Activated CD4-positive, alpha-beta T cell treated with anti-CD3 and anti-CD28 coated beads for 24 hours (primary cell): ENCODE data around the gene FXYD7.
A peak's percentile ranks its signal among the peaks of the same experiment; 100 is the strongest.
"Not testable (repeated sequence)": the region's sequence is repeated elsewhere in the genome, so short reads cannot be mapped to it uniquely, and the experiment has no call there.

Experiments
- DNase-seq, 2 donors: peaks; one replicate each; pipeline ENCODE4 v3.0.0-alpha.2; 2020; ENCODE audit warnings: low read depth in 2 of 2

The FXYD7 gene

GRCh38 chr19:35144600-35145436 lies 1.8 kb downstream of the FXYD7 start:
- no peak for DNase-seq

GRCh38 chr19:35146746-35147459 lies 3.8 kb downstream of the FXYD7 start:
- no peak for DNase-seq

- no peak for DNase-seq
These were observed 6.4 kb downstream of the FXYD7 start for GRCh38 chr19:35149463-35149862.

DNA sequence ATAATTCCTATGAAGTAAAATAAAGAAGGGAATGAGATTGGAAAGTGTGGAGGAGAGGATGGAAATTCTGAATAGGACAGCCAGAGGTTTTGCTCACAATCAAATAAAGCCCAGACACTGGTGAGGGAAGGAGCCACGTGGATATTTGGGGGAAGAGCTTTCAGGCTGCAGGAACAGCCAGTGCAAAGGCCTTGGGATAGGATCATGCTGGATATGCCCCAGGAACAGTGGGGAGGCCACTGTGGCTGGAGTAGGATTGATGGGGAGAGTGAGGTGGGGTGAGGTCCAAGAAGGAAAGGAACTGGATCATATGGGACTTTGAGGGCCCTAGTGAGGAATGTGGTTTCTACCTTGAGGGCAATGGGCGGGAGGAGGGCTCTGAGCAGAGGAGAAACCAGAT lies 7.4 kb downstream of the FXYD7 start:
- DNase-seq = no peak

GRCh38 chr19:35151273-35152065 lies 8.4 kb downstream of the FXYD7 start:
- DNase-seq = no peak

DNA sequence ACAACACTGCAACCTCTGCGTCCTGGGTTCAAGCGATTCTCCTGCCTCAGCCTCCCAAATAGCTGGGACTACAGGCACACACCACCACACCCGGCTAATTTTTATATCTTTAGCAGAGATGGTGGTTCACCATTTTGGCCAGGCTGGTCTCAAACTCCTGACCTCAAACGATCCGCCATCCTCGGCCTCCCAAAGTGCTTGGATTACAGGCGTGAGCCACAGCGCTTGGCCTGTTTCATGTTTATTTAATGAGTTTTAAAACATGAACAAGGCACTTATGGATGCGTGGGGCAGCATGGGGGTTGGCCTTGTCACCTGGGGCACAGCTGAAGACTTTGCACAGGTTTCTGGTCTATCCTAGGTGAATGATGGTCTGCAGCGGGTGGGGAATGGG lies 10.1 kb downstream of the FXYD7 start:
- DNase-seq = not testable (repeated sequence)

GRCh38 chr19:35153701-35154524 lies 10.9 kb downstream of the FXYD7 start:
- DNase-seq = peak; percentile 69 to 71

DNA sequence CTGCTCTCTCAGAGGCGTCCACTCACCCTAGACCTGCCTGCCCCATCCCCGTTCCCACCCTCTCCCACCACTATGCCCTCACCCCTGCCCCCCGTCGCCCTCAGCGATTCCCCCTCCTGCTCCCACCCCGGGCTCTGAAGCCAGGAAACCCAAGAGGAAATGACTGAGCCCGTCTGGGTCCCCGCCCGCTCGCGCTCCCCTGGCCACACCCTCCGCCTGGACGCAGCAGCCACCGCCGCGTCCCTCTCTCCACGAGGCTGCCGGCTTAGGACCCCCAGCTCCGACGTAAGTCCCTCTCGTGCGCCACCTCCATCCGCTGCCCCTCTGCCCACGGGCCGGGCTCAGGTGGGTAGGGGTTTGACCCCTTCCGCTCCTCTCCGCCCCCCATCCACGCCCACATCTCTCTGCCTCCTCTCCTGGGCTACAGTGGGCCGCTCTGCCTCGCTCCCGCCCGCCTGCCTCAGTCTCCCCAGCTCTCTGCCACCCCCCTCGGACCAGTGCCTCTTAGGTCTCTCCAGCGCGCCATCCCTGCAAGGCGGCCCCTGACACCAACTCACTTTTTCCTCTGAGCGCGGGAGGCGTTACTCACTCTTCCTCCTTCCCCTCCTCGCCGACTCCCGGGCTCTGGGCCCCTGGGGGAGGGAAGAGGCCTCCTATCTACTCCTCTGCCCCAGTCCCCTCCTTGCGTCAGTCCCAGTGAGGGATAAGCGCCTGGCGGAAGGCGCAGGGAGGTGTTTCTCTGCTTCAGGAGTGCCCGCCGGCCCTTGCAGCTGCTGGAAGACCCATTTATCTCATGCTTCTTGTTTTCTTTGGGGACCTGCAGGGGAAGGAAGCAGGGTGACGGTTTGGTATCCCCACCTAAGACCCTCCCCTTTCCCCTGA lies 11.7 kb downstream of the FXYD7 start, which contains the start of gene FXYD5:
FXYD5 (plus strand) TSS at position 211 of the 882 bp plus-strand sequence. CDS start 816 bp downstream, outside the sequence.
- peak; percentile 73 to 79 for DNase-seq

DNA sequence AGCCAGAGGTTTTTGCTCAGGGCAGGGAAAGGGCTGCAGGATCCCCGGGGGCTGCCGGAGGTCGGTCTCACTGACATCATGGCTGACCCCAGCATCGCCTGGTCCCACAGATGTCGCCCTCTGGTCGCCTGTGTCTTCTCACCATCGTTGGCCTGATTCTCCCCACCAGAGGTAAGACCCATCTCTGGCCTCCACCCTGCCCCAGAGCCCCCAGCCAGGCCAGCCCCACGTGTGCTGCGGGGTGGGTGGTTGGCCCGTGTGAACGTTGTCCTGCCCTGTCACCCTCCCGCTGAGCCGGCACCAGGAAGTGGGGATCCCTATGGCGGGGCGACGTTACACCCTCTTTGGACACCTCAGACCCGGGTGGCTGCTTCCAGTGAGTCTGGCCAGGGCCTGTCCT lies 12.4 kb downstream of the FXYD7 start:
- DNase-seq = peak in 1 of 2 donors; percentile 30

DNA sequence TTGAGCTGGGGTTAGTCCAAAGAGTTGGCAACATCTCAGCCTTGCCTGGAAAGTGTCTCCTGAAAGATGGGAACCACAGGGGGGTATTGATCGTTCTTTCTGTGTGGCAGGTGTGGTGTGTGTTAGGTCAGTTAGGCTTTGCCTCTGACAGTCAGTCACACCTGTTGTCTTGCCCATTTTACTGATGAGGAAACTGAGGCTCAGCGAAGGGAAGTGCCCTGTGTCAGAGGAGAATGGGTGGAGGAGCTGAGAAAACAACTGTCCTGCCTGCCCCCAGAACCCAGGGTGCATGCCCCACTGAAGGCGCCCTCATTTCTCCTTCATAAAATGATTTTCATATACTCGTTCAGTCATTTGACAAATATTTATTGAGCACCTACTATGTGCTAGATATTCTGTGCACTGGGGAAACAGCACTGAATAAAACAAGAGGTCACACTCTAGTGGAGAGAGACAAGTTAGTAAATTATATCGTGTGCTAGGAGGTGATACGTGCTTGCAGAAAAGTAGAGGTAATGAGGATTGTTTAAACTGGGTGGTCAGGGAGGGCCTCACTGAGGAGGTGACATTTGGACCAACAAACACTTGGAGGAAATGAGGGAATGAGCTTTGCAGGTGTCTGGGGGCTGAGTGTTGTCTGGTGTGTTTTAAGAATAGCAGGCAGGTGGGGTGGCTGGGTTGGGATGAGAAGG lies 13.1 kb downstream of the FXYD7 start:
- no peak for DNase-seq

- DNase-seq = no peak
These were observed 13.6 kb downstream of the FXYD7 start for GRCh38 chr19:35156673-35157014.

GRCh38 chr19:35157431-35157830 lies 14.4 kb downstream of the FXYD7 start:
- no peak for DNase-seq

DNA sequence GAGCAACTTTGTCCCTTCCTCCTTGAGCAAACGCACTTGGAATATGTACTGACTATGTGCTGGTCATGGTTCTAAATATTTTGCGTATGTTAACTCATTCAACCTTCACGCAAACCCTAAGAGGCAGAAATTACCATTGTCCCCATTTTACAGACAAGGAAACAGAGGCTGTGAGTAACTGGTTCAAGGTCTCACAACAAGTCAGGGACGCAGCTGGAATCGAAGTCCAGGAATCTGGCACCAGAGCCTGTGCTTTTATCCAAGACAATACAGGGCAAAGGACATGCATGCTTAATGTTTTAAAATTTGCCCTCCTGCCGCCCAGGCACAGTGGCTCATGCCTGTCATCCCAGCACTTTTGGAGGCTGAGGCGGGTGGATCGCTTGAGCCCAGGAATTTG lies 16.6 kb downstream of the FXYD7 start:
- no peak for DNase-seq

GRCh38 chr19:35160629-35161433 lies 17.8 kb downstream of the FXYD7 start:
- no peak for DNase-seq

- no peak for DNase-seq
These were observed 18.3 kb downstream of the FXYD7 start for GRCh38 chr19:35161434-35161743.

DNA sequence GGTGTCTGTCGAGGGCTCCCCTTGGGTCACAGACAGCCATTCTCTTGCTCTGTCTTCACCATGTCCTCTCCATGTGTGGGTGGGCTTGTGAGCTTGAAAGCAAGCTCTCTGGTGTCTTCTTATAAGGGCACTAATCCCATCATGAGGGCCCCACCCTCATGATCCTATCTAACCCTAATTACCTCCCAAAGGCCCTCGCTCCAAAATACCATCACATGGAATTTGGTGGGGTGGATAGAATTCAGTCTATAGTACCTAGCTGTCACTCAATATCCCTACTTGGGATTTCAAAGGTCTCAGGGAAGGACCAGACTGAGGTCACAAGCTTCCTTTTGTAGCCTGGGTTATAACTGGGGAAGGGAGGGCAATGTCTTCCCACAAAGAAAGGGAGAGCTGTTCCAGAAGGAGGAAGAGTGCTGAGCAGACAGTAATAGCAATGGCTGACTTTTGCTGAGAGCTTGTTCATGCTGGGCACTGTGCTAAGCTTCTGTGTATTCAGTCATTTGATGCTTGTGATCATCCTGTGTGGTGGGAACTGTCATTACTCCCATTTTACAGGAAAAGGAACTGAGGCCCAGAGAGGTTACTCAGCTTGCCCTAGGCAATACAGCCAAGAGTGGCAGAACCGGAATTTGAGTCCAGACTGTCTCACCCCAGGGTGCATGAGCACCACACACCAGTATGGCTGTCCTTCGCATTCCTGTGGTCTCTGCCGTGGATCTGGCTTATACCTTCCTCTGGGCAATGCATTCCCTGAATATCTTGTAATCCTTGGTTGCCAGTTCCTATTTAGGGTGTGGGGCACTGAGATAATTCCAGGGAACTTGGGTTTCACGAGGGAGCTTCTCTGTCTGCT lies 19.6 kb downstream of the FXYD7 start:
- no peak for DNase-seq

DNA sequence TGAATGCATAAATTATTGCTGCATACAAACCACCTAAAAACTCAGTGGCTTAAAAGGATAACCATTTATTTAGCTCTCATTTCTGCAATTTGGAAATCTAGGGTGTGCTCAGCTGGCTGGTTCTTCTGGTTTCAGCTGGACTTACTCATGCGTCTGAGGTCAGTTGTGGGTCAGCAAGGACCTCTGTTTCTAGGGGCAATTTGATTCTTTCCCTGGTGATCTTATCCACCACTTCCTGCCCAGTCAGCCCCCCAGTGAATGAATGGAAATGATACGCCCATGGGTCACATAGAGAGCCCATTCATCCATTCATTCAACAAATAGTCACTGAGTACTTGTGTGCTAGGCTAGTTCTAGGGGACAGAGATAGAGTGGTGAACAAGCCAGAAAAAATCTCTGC lies 21.4 kb downstream of the FXYD7 start:
- no peak for DNase-seq
